K562 treated with DMSO at 1 percent for 24 hours (cell line): ENCODE data around the gene BOLA2. TPM values are rescaled to one million over a fixed set of nuclear protein-coding genes. Genes with fewer than 3 reads are reported as not detected.

ENCODE experiments used
- total RNA-seq: library from RNA; unstranded; fragments of 300-600 nt; gene quantifications from 2 replicates; pipeline ENCODE4 v1.2.3, GENCODE V29; 2022; ENCODE audit warnings: low read depth; ENCODE audit not compliant: insufficient read depth

BOLA2 gene
- 16.2 and 19.8 TPM in 2 replicates for total RNA-seq

GRCh38 chr16:29454269-29454668, at the start of gene BOLA2, which contains the start of gene SLX1B:
BOLA2 (minus strand) TSS chr16:29454351; CDS start chr16:29454253, 98 bp downstream.
SLX1B (plus strand) TSS chr16:29454533.

GRCh38 chr16:29459706-29460646, 5.8 kb upstream of the BOLA2 start, which contains the start of gene SULT1A4:
SULT1A4 (plus strand) TSS chr16:29459913; CDS start chr16:29461386, 1,473 bp downstream.

Other genes with a start within 250 kb of the BOLA2 start
- gene NPIPB11, start 47.6 kb downstream of the BOLA2 start, total RNA-seq, result 0.52 and 0.53 TPM in 2 replicates
- gene SLX1B, start 182 bp upstream of the BOLA2 start, total RNA-seq, result 55.2 and 74.4 TPM in 2 replicates
- gene SULT1A4, start 5.6 kb upstream of the BOLA2 start, total RNA-seq, result 19.5 and 26.9 TPM in 2 replicates
- gene NPIPB12, start 52.1 kb upstream of the BOLA2 start, total RNA-seq, result 16.3 and 19.7 TPM in 2 replicates
- gene SPN, start 208.9 kb upstream of the BOLA2 start, total RNA-seq, result 74.7 and 82.2 TPM in 2 replicates
- gene QPRT, start 224.8 kb upstream of the BOLA2 start, total RNA-seq, result 233 and 247 TPM in 2 replicates